Spleen (tissue), 7 donors: ENCODE measurements around the gene GLI2.

Source experiments
- CTCF ChIP-seq, 11 experiments: fragments of 200-600 bp in 7 of 11; fragments of 450-650 bp in 4 of 11; sonication (generic) in 4 of 11; IDR thresholded peaks in 8 of 11; conservative IDR thresholded peaks in 3 of 11; 1 replicate in 7 of 11; 2 replicates in 4 of 11; pipeline versions ENCODE4 v1.4.0 to v1.8.0; 2016 to 2021; ENCODE audit warnings: antibody characterized with exemption in 11 of 11, inconsistent platforms in 4 of 11, mild to moderate bottlenecking in 1 of 11
- POLR2A ChIP-seq, 3 donors: fragments of 450-650 bp; IDR thresholded peaks; one replicate each; pipeline ENCODE4 v1.5.1; 2017; ENCODE audit warnings: antibody characterized with exemption in 3 of 3, mild to moderate bottlenecking in 1 of 3
- POLR2AphosphoS5 ChIP-seq, 3 donors: sonication (generic); formaldehyde crosslinking; IDR thresholded peaks; one replicate each; pipeline ENCODE4 v1.5.1; 2017; ENCODE audit warnings: antibody characterized with exemption in 3 of 3
- donor health status: DM: no; HTN: no; CAD: no; lungs with moderate emphysema.
- donor health status: DM: no; HTN: no; CAD: no.
- donor health status: DM: no; HTN: no; CAD: no.

- TF ChIP-seq POLR2A (IDR thresholded peaks at IDR 0.05) (no peak), CTCF (IDR thresholded peaks at IDR 0.05 in 8 of 11, conservative IDR thresholded peaks at IDR 0.05 in 3 of 11) (no peak), POLR2AphosphoS5 (IDR thresholded peaks at IDR 0.05) (no peak)
Observed at GRCh38 chr2:120747706-120748105, 12.0 kb downstream of the GLI2 start.
